ENCODE results near the gene CLTCL1. TPM values are rescaled to one million over a fixed set of nuclear protein-coding genes. Genes with fewer than 3 reads are reported as not detected.
"Not testable (repeated sequence)": the region's sequence is repeated elsewhere in the genome, so short reads cannot be mapped to it uniquely, and the experiment has no call there.

Gene CLTCL1
- 1 to 10 TPM in 1 of 2 experiments, under 1 TPM in 1; 0.68 to 1.2 TPM for total RNA-seq

- Mint-ChIP-seq H3K36me3 (no peaks in the 10 kb centered on the region), H3K4me3 (peak within 1 kb of the TSS; percentile 85), H3K9me3 (ENCODE audit: low read depth) (no peaks in the 10 kb centered on the region), H3K27me3 (peaks cover 52% of the 10 kb centered on the region), H3K4me1 (peaks cover 25% of the 10 kb centered on the region), H3K27ac (peak within 1 kb of the TSS; percentile 51)
- CTCF ChIA-PET = interaction anchor here (0.7 to 2.2 kb wide), 3 partner anchors 8 to 113 kb away, joined by 3 to 9 read pairs (median 4); partner anchors contain the start of gene SLC25A1
- ATAC-seq (peak; percentile 80), DNase-seq (peak; percentile 77)
Measured at GRCh38 chr22:19291580-19292457, at the start of gene CLTCL1. TSS of gene CLTCL1 (minus strand) at chr22:19291719. CDS start at chr22:19291641, 78 bp downstream.

DNA sequence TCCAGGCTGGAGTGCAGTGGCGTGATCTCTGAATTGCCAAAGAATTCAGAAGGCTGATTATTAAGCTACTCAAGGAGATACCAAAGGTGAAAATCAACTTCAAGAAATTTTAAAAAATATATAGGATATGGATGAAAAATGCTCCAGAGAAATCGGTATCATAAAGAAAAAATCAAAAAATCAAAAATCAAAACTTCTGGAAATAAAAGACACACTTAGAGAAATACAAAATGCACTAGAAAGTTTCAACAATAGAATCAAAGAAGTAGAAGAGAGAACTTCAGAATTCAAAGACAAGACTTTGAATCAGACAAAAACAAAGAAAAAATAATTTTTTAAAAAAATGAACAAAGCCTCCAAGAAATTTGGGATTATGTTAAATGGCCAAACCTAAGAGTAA, 45.6 kb upstream of the CLTCL1 start:
- Mint-ChIP-seq H3K27ac (no peak overlapping the region), H3K27me3 (no peaks in the 10 kb centered on the region), H3K4me3 (no peak overlapping the region), H3K36me3 (peaks cover 90% of the 10 kb centered on the region), H3K4me1 (no peaks in the 10 kb centered on the region), H3K9me3 (ENCODE audit: low read depth) (peaks cover 16% of the 10 kb centered on the region)
- no peak for ATAC-seq
- CTCF ChIA-PET = interaction anchor here (0.9 kb wide), 1 partner anchor 31 kb away, joined by 3 read pairs; no protein-coding TSS in a partner anchor
- DNase-seq = no peak

DNA sequence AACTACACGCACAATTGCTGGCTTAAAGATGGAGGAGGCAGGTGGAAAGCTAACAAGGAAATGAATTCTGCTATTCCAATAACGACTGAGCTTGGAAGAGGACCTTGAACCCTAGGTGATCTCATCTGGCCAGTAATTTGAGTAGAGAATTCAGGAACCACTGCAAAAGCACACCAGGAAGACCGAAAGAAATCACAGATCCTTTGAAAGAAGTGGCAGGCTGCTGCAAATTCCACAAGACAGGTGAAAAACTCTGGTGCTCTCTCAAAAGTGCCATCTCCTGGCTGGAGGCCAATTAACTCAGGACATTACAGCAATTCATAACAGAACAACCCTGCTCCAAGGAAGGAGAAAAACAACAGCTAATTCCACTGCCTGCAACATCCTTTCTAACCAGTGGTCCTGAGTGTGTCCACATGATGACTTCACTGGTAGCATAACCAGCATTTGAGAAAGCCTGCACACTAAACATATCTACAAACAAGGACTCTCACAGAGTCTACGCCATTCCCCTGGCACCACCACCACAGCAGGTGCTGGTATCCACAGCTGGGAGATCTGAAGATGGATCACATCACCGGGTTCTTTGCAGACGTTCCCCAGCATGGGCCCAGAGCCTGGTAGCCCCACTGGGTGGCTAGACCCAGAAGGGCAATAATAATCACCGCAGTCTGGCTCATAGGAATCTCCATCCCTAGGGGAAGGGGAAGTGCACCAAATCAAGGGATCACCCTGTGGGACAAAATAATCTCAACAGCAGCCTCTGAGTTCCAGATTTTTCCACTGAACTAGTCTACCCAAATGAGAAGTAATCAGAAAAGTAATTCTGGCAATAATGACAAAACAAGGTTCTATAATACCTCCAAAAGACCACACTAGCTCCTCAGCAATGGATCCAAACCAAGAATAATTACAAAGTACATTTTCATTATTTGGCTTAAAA, 44.9 kb upstream of the CLTCL1 start:
- H3K9me3 Mint-ChIP-seq (ENCODE audit: low read depth) = peaks cover 16% of the 10 kb centered on the region
- peaks cover 88% of the 10 kb centered on the region for H3K36me3 Mint-ChIP-seq
- CTCF ChIA-PET = interaction anchor here (0.9 kb wide), 1 partner anchor 31 kb away, joined by 3 read pairs; no protein-coding TSS in a partner anchor
- no peak overlapping the region for H3K4me3 Mint-ChIP-seq
- ATAC-seq (no peak), DNase-seq (no peak)
- H3K27ac Mint-ChIP-seq = no peak overlapping the region
- H3K4me1 Mint-ChIP-seq = no peaks in the 10 kb centered on the region
- no peaks in the 10 kb centered on the region for H3K27me3 Mint-ChIP-seq

- Mint-ChIP-seq H3K27me3 (no peaks in the 10 kb centered on the region), H3K4me3 (no peak overlapping the region), H3K36me3 (peaks cover 76% of the 10 kb centered on the region), H3K27ac (no peak overlapping the region), H3K4me1 (no peaks in the 10 kb centered on the region), H3K9me3 (ENCODE audit: low read depth) (peaks cover 12% of the 10 kb centered on the region)
- CTCF ChIA-PET = no interaction called here
- ATAC-seq (no peak), DNase-seq (no peak)
Measured at GRCh38 chr22:19331975-19332374, 40.5 kb upstream of the CLTCL1 start.

- Mint-ChIP-seq H3K9me3 (ENCODE audit: low read depth) (peaks cover 12% of the 10 kb centered on the region), H3K27ac (no peak overlapping the region), H3K36me3 (peaks cover 71% of the 10 kb centered on the region), H3K4me1 (no peaks in the 10 kb centered on the region), H3K27me3 (no peaks in the 10 kb centered on the region), H3K4me3 (no peak overlapping the region)
- no peak for DNase-seq
- CTCF ChIA-PET = no interaction called here
- no peak for ATAC-seq
Measured at GRCh38 chr22:19331474-19331873, 40.0 kb upstream of the CLTCL1 start.

DNA sequence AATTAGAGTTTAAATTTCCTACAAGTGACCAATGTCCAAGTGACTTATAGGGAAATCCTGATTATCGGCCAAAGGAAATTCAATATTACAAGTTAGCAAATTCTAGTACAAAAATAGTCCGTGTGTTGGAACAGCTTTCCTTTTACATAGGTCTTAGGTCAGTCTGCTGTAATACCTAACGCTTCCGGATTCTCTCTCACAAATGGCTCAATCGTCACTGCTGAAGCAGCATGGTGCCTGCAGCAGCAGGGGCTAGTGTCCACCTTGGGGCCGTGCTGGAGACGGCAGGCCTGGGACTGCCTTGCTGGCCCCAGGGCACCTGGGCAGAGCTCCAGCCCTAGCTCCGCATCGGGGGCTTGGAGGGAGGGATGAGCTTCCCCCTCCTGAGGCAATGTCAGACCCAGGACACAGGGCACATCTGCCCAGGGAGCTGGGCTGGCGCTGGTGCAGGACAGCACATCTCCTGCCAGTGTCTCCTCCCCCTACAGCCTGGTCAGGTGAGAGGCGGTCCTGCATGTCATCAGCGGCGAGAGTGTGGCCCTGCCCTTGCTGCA, 39.4 kb upstream of the CLTCL1 start:
- Mint-ChIP-seq H3K4me1 (no peaks in the 10 kb centered on the region), H3K27ac (no peak overlapping the region), H3K27me3 (no peaks in the 10 kb centered on the region), H3K36me3 (peaks cover 65% of the 10 kb centered on the region), H3K9me3 (ENCODE audit: low read depth) (peaks cover 10% of the 10 kb centered on the region), H3K4me3 (no peak overlapping the region)
- DNase-seq = no peak
- CTCF ChIA-PET = no interaction called here
- no peak for ATAC-seq

DNA sequence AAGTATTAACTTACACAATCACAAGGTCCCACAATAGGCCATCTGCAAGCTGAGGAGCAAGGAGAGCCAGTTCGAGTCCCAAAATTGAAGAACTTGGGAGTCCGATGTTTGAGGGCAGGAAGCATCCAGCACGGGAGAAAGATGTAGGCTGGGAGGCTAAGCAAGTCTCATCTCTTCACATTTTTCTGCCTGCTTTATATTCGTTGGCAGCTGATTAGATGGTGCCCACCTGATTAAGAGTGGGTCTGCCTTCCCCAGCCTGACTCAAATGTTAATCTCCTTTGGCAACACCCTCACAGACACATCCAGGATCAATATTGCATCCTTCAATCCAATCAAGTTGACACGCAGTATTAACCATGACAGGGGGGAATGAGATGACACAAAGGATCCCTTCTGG, 38.7 kb upstream of the CLTCL1 start:
- peaks cover 58% of the 10 kb centered on the region for H3K36me3 Mint-ChIP-seq
- ATAC-seq; H3K27ac Mint-ChIP-seq; CTCF ChIA-PET; H3K27me3 Mint-ChIP-seq; H3K4me3 Mint-ChIP-seq; DNase-seq; H3K9me3 Mint-ChIP-seq (ENCODE audit: low read depth); H3K4me1 Mint-ChIP-seq: not testable (repeated sequence)

- DNase-seq = no peak
- Mint-ChIP-seq H3K9me3 (ENCODE audit: low read depth) (peaks cover 4% of the 10 kb centered on the region), H3K4me1 (no peaks in the 10 kb centered on the region), H3K4me3 (no peak overlapping the region), H3K27me3 (no peaks in the 10 kb centered on the region), H3K27ac (no peak overlapping the region), H3K36me3 (peaks cover 52% of the 10 kb centered on the region)
- no peak for ATAC-seq
- CTCF ChIA-PET = no interaction called here
Measured at GRCh38 chr22:19329454-19329853, 37.9 kb upstream of the CLTCL1 start.

DNA sequence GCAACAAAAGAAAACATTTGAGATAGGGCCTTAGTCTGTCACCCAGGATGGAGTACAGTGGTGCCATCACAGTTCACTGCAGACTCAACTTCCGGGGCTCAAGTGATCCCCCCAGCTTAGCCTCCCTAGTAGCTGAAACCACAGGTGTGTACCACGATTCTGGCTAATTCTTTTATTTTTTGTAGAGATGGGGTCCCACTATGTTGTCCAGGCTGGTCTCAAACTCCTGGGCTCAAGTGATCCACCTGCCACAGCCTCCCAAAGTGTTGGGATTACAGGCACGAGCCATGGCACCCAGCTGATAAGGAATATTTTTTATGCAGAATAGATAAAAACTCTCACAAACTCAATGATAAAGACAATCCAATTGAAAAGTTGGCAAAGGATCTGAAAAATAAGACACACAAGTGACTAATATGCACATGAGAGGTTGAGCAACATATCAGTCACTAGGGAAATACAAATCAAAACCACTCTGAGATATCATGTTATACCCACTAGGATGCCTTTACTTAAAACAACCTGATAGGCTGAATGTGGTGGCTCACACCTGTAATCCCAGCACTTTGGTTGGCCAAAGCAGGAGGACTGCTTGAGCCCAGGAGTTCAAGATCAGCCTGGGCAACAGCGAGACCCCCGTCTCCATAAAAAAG, 33.9 kb upstream of the CLTCL1 start:
- no peak overlapping the region for H3K27ac Mint-ChIP-seq
- no peaks in the 10 kb centered on the region for H3K27me3 Mint-ChIP-seq
- H3K36me3 Mint-ChIP-seq = peaks cover 19% of the 10 kb centered on the region
- ATAC-seq = no peak
- no peak overlapping the region for H3K4me3 Mint-ChIP-seq
- H3K9me3 Mint-ChIP-seq (ENCODE audit: low read depth) = peaks cover 1% of the 10 kb centered on the region
- peaks cover 2% of the 10 kb centered on the region for H3K4me1 Mint-ChIP-seq
- CTCF ChIA-PET = no interaction called here
- DNase-seq = no peak

DNA sequence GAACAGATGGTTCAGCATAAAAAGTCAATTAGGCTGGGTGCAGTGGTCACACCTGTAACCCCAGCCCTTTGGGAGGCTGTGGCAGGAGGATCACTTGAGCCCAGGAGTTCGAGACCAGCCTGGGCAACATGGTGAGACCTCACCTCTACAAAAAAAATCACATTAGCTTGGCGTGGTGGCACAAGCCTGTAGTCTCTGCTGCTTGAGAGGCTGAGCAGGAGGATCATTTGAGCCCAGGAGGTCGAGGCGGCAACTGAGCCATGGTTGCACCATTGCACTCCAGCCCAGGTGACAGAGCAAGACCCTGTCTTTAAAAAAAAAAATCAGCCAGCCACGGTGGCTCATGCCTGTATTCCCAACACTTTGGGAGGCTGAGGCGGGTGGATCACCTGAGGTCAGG, 31.9 kb upstream of the CLTCL1 start:
- H3K9me3 Mint-ChIP-seq (ENCODE audit: low read depth); DNase-seq; H3K36me3 Mint-ChIP-seq; CTCF ChIA-PET; H3K4me3 Mint-ChIP-seq; ATAC-seq; H3K27ac Mint-ChIP-seq; H3K4me1 Mint-ChIP-seq; H3K27me3 Mint-ChIP-seq: not testable (repeated sequence)

DNA sequence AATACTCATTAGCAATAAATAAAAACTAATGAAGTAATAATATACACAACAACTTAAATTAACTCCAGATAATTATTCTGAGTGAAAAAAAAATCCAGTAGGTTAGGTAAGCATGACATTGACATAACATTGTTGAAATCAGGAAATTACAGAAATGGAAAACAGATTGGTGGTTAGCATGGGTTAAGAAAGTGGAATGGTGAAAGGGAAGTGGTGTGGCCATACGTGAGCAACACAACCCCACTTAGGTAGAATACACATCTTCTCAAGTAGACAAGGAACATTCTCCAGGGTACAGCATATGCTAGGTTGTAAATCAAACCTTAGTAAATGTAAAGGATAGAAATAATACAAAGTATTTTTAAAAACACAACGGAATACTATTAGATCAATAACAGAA, 30.2 kb upstream of the CLTCL1 start:
- no peak for DNase-seq

GRCh38 chr22:19320136-19320535, 28.6 kb upstream of the CLTCL1 start:
- H3K4me3 Mint-ChIP-seq, CTCF ChIA-PET, ATAC-seq, DNase-seq, H3K36me3 Mint-ChIP-seq, H3K4me1 Mint-ChIP-seq, H3K27ac Mint-ChIP-seq, H3K27me3 Mint-ChIP-seq: not testable (repeated sequence)
- peaks cover 19% of the 10 kb centered on the region for H3K9me3 Mint-ChIP-seq (ENCODE audit: low read depth)

More for the DNA sequence above, 30.2 kb upstream of the CLTCL1 start:
- ATAC-seq = no peak
- CTCF ChIA-PET = no interaction called here
- Mint-ChIP-seq H3K36me3 (peaks cover under 1% of the 10 kb centered on the region), H3K27me3 (peaks cover 4% of the 10 kb centered on the region), H3K27ac (no peak overlapping the region), H3K9me3 (ENCODE audit: low read depth) (peaks cover 12% of the 10 kb centered on the region), H3K4me3 (no peak overlapping the region), H3K4me1 (peaks cover 2% of the 10 kb centered on the region)

DNA sequence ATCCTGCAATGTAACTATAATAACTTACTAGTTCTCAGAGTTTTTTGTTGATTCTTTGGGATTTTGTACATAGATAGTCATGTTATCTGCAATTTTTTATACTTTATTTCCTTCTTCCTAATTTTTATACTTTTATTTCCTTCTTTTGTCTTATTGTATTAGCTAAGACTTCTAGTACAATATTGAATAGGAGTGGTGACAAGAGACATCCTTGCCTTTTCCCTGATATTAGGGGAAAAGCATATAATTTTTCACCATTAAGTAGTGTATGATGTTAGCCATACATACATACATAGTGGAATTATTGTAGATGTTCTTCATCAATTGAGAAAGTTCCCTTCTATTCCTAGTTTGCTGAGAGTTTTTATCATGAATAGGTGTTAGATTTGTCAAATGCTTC, 27.8 kb upstream of the CLTCL1 start:
- H3K27me3 Mint-ChIP-seq = peaks cover 4% of the 10 kb centered on the region
- peaks cover 2% of the 10 kb centered on the region for H3K4me1 Mint-ChIP-seq
- CTCF ChIA-PET = no interaction called here
- peaks cover 4% of the 10 kb centered on the region for H3K36me3 Mint-ChIP-seq
- no peak overlapping the region for H3K27ac Mint-ChIP-seq
- H3K9me3 Mint-ChIP-seq (ENCODE audit: low read depth) = peaks cover 19% of the 10 kb centered on the region
- DNase-seq (no peak), ATAC-seq (no peak)
- no peak overlapping the region for H3K4me3 Mint-ChIP-seq
